H9 (cell line): ENCODE data around the gene NRXN3. TPM values are rescaled to one million over a fixed set of nuclear protein-coding genes. Genes with fewer than 3 reads are reported as not detected.

Experiments
- DNase-seq: peaks from one replicate; pipeline ENCODE4 v3.0.0-alpha.2; 2017
- H2AFZ ChIP-seq: one replicate; pipeline ENCODE4 v1.6.1; 2013; ENCODE audit warnings: mild to moderate bottlenecking, low read length, control low read depth, moderate library complexity
- H2AK5ac ChIP-seq: 2 replicates; pipeline ENCODE4 v1.6.1; 2013; ENCODE audit warnings: low read length, control low read depth, mixed read lengths; ENCODE audit not compliant: insufficient read length
- H2BK120ac ChIP-seq: one replicate; pipeline ENCODE4 v1.6.1; 2013; ENCODE audit warnings: low read depth, mild to moderate bottlenecking, low read length, control low read depth, inconsistent platforms; ENCODE audit not compliant: poor library complexity, severe bottlenecking
- H2BK12ac ChIP-seq: 2 replicates; pipeline ENCODE4 v1.6.1; 2013; ENCODE audit warnings: low read length, control low read depth, mixed read lengths, low read depth; ENCODE audit not compliant: insufficient read length
- H2BK15ac ChIP-seq: 2 replicates; pipeline ENCODE4 v1.6.1; 2013; ENCODE audit warnings: low read depth, low read length, control low read depth
- H2BK20ac ChIP-seq: one replicate; pipeline ENCODE4 v1.6.1; 2013; ENCODE audit warnings: low read depth, mild to moderate bottlenecking, low read length, control low read depth, inconsistent platforms; ENCODE audit not compliant: poor library complexity, severe bottlenecking
- H2BK5ac ChIP-seq: 2 replicates; pipeline ENCODE4 v1.6.1; 2013; ENCODE audit warnings: low read length, control low read depth, mixed read lengths; ENCODE audit not compliant: insufficient read length
- H3K14ac ChIP-seq: 2 replicates; pipeline ENCODE4 v1.6.1; 2013; ENCODE audit warnings: low read length, control low read depth; ENCODE audit not compliant: insufficient read depth
- H3K18ac ChIP-seq: 2 replicates; pipeline ENCODE4 v1.6.1; 2013; ENCODE audit warnings: low read depth, mild to moderate bottlenecking, mixed read lengths, low read length, control low read depth; ENCODE audit not compliant: insufficient read length
- H3K23ac ChIP-seq: 2 replicates; pipeline ENCODE4 v1.6.1; 2013; ENCODE audit warnings: low read length, control low read depth, mixed read lengths, low read depth; ENCODE audit not compliant: insufficient read length
- H3K23me2 ChIP-seq: 2 replicates; pipeline ENCODE4 v1.6.1; 2013; ENCODE audit warnings: low read depth, mild to moderate bottlenecking, mixed read lengths, low read length, control low read depth; ENCODE audit not compliant: insufficient read length, poor library complexity, severe bottlenecking
- H3K27ac ChIP-seq: 2 replicates; pipeline ENCODE4 v1.5.1; 2013; ENCODE audit warnings: low read length, control low read depth, mixed read lengths, low read depth; ENCODE audit not compliant: insufficient read length
- H3K27me3 ChIP-seq: 2 replicates; pipeline ENCODE4 v1.6.1; 2013; ENCODE audit warnings: low read length, control low read depth, inconsistent platforms; ENCODE audit not compliant: insufficient read depth
- H3K4ac ChIP-seq: 2 replicates; pipeline ENCODE4 v1.6.1; 2013; ENCODE audit warnings: low read depth, mild to moderate bottlenecking, control low read depth, inconsistent platforms, low read length, moderate library complexity
- H3K4me1 ChIP-seq: 2 replicates; pipeline ENCODE4 v1.6.1; 2013; ENCODE audit warnings: low read length, control low read depth, inconsistent platforms; ENCODE audit not compliant: insufficient read depth
- H3K4me2 ChIP-seq: 2 replicates; pipeline ENCODE4 v1.6.1; 2013; ENCODE audit warnings: low read length, control low read depth, mixed read lengths; ENCODE audit not compliant: insufficient read length, insufficient read depth
- H3K56ac ChIP-seq: 2 replicates; pipeline ENCODE4 v1.6.1; 2013; ENCODE audit warnings: low read depth, mild to moderate bottlenecking, mixed read lengths, low read length, control low read depth; ENCODE audit not compliant: insufficient read length
- H3K79me1 ChIP-seq: 2 replicates; pipeline ENCODE4 v1.6.1; 2013; ENCODE audit warnings: low read depth, mild to moderate bottlenecking, moderate library complexity, low read length, control low read depth, inconsistent platforms; ENCODE audit not compliant: insufficient read depth, poor library complexity, severe bottlenecking
- H3K79me2 ChIP-seq: 2 replicates; pipeline ENCODE4 v1.6.1; 2013; ENCODE audit warnings: low read length, control low read depth, inconsistent platforms; ENCODE audit not compliant: insufficient read depth
- H3K9ac ChIP-seq: 2 replicates; pipeline ENCODE4 v1.6.1; 2013; ENCODE audit warnings: low read length, control low read depth, mixed read lengths; ENCODE audit not compliant: insufficient read length; ENCODE audit errors: extremely low read depth
- H3K9me3 ChIP-seq: one replicate; pipeline ENCODE4 v1.6.1; 2013; ENCODE audit warnings: low read depth, low read length, inconsistent platforms; ENCODE audit not compliant: control insufficient read depth
- H3T11ph ChIP-seq: one replicate; pipeline ENCODE4 v1.6.1; 2013; ENCODE audit warnings: mild to moderate bottlenecking, low read length, control low read depth, inconsistent platforms
- H4K20me1 ChIP-seq: one replicate; pipeline ENCODE4 v1.6.1; 2013; ENCODE audit not compliant: control insufficient read depth, insufficient read length, insufficient read depth
- H4K5ac ChIP-seq: 2 replicates; pipeline ENCODE4 v1.6.1; 2013; ENCODE audit warnings: low read depth, mild to moderate bottlenecking, mixed read lengths, low read length, control low read depth; ENCODE audit not compliant: insufficient read length
- H4K8ac ChIP-seq: replicated peaks from 2 replicates; pipeline ENCODE4 v1.6.1; 2013; ENCODE audit warnings: low read length, control low read depth, mixed read lengths, low read depth; ENCODE audit not compliant: insufficient read length
- H4K91ac ChIP-seq: 2 replicates; pipeline ENCODE4 v1.6.1; 2013; ENCODE audit warnings: low read depth, mild to moderate bottlenecking, moderate library complexity, mixed read lengths, low read length, control low read depth; ENCODE audit not compliant: insufficient read length
- H3K27ac Mint-ChIP-seq, 3 experiments: 2 replicates in 2 of 3; 3 replicates in 1 of 3; pipeline ENCODE4 v1.8.0; 2020 to 2021; ENCODE audit warnings: mixed read lengths in 3 of 3, mild to moderate bottlenecking in 1 of 3, moderate library complexity in 1 of 3
- H3K27me3 Mint-ChIP-seq: 2 replicates; pipeline ENCODE4 v1.8.0; 2021; ENCODE audit warnings: low read depth, mild to moderate bottlenecking, moderate library complexity, mixed read lengths
- H3K36me3 Mint-ChIP-seq, 3 experiments: 2 replicates in 2 of 3; 3 replicates in 1 of 3; pipeline ENCODE4 v1.8.0; 2020 to 2021; ENCODE audit warnings: low read depth in 3 of 3, mixed read lengths in 3 of 3; ENCODE audit not compliant: insufficient read depth in 1 of 3
- H3K4me1 Mint-ChIP-seq, 2 experiments: 2 replicates each; pipeline ENCODE4 v1.8.0; 2020; ENCODE audit warnings: mixed read lengths in 2 of 2
- H3K4me3 Mint-ChIP-seq, 2 experiments: 2 replicates in 1 of 2; 3 replicates in 1 of 2; pipeline ENCODE4 v1.8.0; 2020 to 2021; ENCODE audit warnings: mild to moderate bottlenecking in 2 of 2, mixed read lengths in 2 of 2, moderate library complexity in 1 of 2
- H3K9me3 Mint-ChIP-seq, 2 experiments: 2 replicates in 1 of 2; 3 replicates in 1 of 2; pipeline ENCODE4 v1.8.0; 2020; ENCODE audit warnings: mild to moderate bottlenecking in 2 of 2, mixed read lengths in 2 of 2, moderate library complexity in 1 of 2
- CTCF ChIP-seq: fragments of 200-600 bp; sonication (generic); conservative IDR thresholded peaks from 3 replicates; pipeline ENCODE4 v1.8.0; 2021; ENCODE audit warnings: antibody characterized with exemption, mild to moderate bottlenecking
- WGBS: extraction: QIAGEN DNeasy Blood & Tissue Kit; methylation state at CpG from one replicate; pipeline ENCODE4 v1.1.7; 2013; ENCODE audit warnings: missing lambda C conversion rate, low lambda C conversion rate, mixed read lengths; ENCODE audit not compliant: insufficient read length; ENCODE audit errors: extremely low coverage; 5-methylcytosine and 5-hydroxymethylcytosine counted together
- total RNA-seq: library from RNA; stranded (reverse); gene quantifications from 2 replicates; pipeline ENCODE4 v1.2.1, GENCODE V29; 2021

The NRXN3 gene
- total RNA-seq, 1 experiment from 2014 or later, result 1.8 TPM

- Histone ChIP-seq H3T11ph (no peak overlapping the region), H3K18ac (no peak overlapping the region), H4K5ac (no peak overlapping the region), H3K4me1 (no peaks in the 10 kb centered on the region), H3K79me2 (no peaks in the 10 kb centered on the region), H2BK12ac (no peak overlapping the region), H4K20me1 (no peaks in the 10 kb centered on the region), H2BK15ac (no peak overlapping the region), H3K23me2 (no peaks in the 10 kb centered on the region), H4K91ac (no peak overlapping the region), H2AFZ (no peak overlapping the region), H3K56ac (no peak overlapping the region), H2AK5ac (no peak overlapping the region), H3K4me2 (no peak overlapping the region), H3K27me3 (no peaks in the 10 kb centered on the region), H3K79me1 (no peaks in the 10 kb centered on the region), H4K8ac (no peak overlapping the region), H3K14ac (no peak overlapping the region), H2BK20ac (no peak overlapping the region), H3K9ac (no peak overlapping the region), H3K27ac (no peak overlapping the region), H3K4ac (no peak overlapping the region), H3K9me3 (no peaks in the 10 kb centered on the region), H2BK5ac (no peak overlapping the region), H3K23ac (no peak overlapping the region), H2BK120ac (no peak overlapping the region)
- no peak for TF ChIP-seq CTCF
- Mint-ChIP-seq H3K36me3 (no peaks in the 10 kb centered on the region), H3K4me3 (no peak overlapping the region), H3K4me1 (peaks cover 12 to 15% of the 10 kb centered on the region in 2 experiments), H3K27ac (no peak overlapping the region), H3K9me3 (no peaks in the 10 kb centered on the region), H3K27me3 (no peaks in the 10 kb centered on the region)
- DNase-seq, result no peak
- no CpG with 5 or more reads among the region's 1 CpG for WGBS
Observed at GRCh38 chr14:79695307-79695706, 1525.1 kb downstream of the NRXN3 start.
